OCI-LY7 (cell line): Measurements from ENCODE around the gene MAPKAPK3. TPM values are rescaled to one million over a fixed set of nuclear protein-coding genes. Genes with fewer than 3 reads are reported as not detected.

Experiments
- BruUV-seq: library from RNA; stranded (reverse); fragments of 400-500 nt; replicated peaks from 2 replicates; lab custom pipeline; 2021; lab: Mats Ljungman, UMichigan
- CTCF ChIA-PET: fragments of 300-600 bp; sonication (Branson Sonifier 250); formaldehyde crosslinking; loops from one replicate; lab custom pipeline; 2022; ENCODE audit warnings: antibody characterized with exemption; ENCODE audit not compliant: unreplicated experiment; lab: Charles Lee
- POLR2A ChIA-PET: fragments of 300-600 bp; sonication (Branson Sonifier 250); formaldehyde crosslinking; loops from one replicate; lab custom pipeline; 2022; ENCODE audit warnings: antibody characterized with exemption; lab: Charles Lee
- DNase-seq: peaks from one replicate; pipeline ENCODE4 v3.0.0-alpha.2; 2015; ENCODE audit warnings: low spot score
- H2AFZ ChIP-seq: fragments of 200-600 bp; sonication (generic), shearing (Covaris generic); 2 replicates; pipeline ENCODE4 v1.6.1; 2014; ENCODE audit warnings: mild to moderate bottlenecking, antibody characterized with exemption, low read length, moderate library complexity
- H3K27ac ChIP-seq: fragments of 200-600 bp; sonication (generic); 2 replicates; pipeline ENCODE4 v1.5.1; 2014; ENCODE audit warnings: mixed run types, low read depth, mild to moderate bottlenecking, moderate library complexity, low read length, inconsistent platforms; ENCODE audit not compliant: poor library complexity, severe bottlenecking
- H3K36me3 ChIP-seq: fragments of 200-600 bp; sonication (generic); 2 replicates; pipeline ENCODE4 v1.6.1; 2014; ENCODE audit warnings: mild to moderate bottlenecking, antibody characterized with exemption, low read length, moderate library complexity, mixed read lengths; ENCODE audit not compliant: insufficient read depth
- H3K4me1 ChIP-seq: fragments of 200-600 bp; sonication (generic); 2 replicates; pipeline ENCODE4 v1.5.1; 2014; ENCODE audit warnings: mild to moderate bottlenecking, low read length; ENCODE audit not compliant: insufficient read depth, poor library complexity, severe bottlenecking
- H3K4me2 ChIP-seq: fragments of 200-600 bp; sonication (generic); 2 replicates; pipeline ENCODE4 v1.6.1; 2014; ENCODE audit warnings: mild to moderate bottlenecking, low read length
- H3K4me3 ChIP-seq: fragments of 200-600 bp; sonication (generic); 2 replicates; pipeline ENCODE4 v1.5.1; 2014; ENCODE audit warnings: mild to moderate bottlenecking, low read depth, low read length; ENCODE audit not compliant: poor library complexity, severe bottlenecking
- H3K79me2 ChIP-seq: fragments of 200-600 bp; sonication (generic); 2 replicates; pipeline ENCODE4 v1.6.1; 2016; ENCODE audit warnings: low read depth, mild to moderate bottlenecking, low read length, moderate library complexity, mixed read lengths; ENCODE audit not compliant: insufficient read depth
- H3K9me2 ChIP-seq: fragments of 200-600 bp; sonication (generic); 2 replicates; pipeline ENCODE4 v1.6.1; 2016; ENCODE audit warnings: mild to moderate bottlenecking, low read length, mixed read lengths; ENCODE audit not compliant: insufficient read depth
- H3K9me3 ChIP-seq: fragments of 200-600 bp; sonication (generic); 2 replicates; pipeline ENCODE4 v1.6.1; 2014; ENCODE audit warnings: mild to moderate bottlenecking, mixed run types, low read length, mixed read lengths
- H4K20me1 ChIP-seq: fragments of 200-600 bp; sonication (generic); 2 replicates; pipeline ENCODE4 v1.6.1; 2014; ENCODE audit warnings: mild to moderate bottlenecking, antibody characterized with exemption, low read length, moderate library complexity, mixed read lengths; ENCODE audit not compliant: insufficient read depth
- EZH2phosphoT487 ChIP-seq: fragments of 200-600 bp; sonication (generic); IDR thresholded peaks from 2 replicates; pipeline ENCODE4 v1.6.1; 2018; ENCODE audit warnings: low read depth, borderline replicate concordance, mild to moderate bottlenecking, mixed run types, antibody characterized with exemption, low read length, moderate library complexity, mixed read lengths
- intact Hi-C: fragments of 100-400 bp; cut with micrococcal nuclease; formaldehyde crosslinking; loops from one replicate; pipeline ENCODE4 v1.10.0; 2022; ENCODE audit not compliant: unreplicated experiment
- total RNA-seq, 2 experiments: library from RNA; depleted of rRNA in 1 of 2; stranded (reverse); fragments of >200 nt in 1 of 2; shearing (Covaris generic) in 1 of 2; gene quantifications; 2 replicates each; pipeline ENCODE4 v1.2.3, GENCODE V29; 2014 to 2022
- TF ChIP-seq, protein P1 (sequence below): fragments of 200-600 bp; sonication (generic); conservative IDR thresholded peaks from 2 replicates; pipeline ENCODE4 v1.5.1; 2014; ENCODE audit warnings: mild to moderate bottlenecking, antibody characterized with exemption, low read length, moderate library complexity, mixed read lengths

MAPKAPK3 gene
- total RNA-seq, 2 experiments from 2014 or later: 17.5 to 25.2 TPM

DNA sequence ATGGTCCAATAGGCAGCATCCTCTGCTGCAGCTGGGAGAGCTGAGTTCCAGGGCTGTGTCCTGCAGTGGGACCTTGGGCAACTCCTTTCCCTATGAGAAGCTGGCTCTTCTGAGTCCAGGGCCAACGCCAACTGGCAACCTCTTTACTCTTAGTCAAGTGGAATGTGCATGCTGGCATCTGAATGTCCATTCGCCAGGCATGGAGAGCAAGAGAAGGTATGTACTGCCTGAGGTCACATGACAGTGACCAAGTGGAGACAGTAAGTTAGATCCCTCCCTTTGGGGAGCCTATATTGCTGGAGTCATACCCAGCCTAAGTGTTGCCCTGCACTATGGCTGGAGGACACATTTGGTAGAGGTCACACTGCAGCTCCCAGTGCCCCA, 35.5 kb upstream of the MAPKAPK3 start:
- H3K4me3 ChIP-seq: no peak overlapping the region
- H3K4me1 ChIP-seq: no peaks in the 10 kb centered on the region
- no TSS peak for BruUV-seq
- H4K20me1 ChIP-seq: no peaks in the 10 kb centered on the region
- TF ChIP-seq, protein P1, sequence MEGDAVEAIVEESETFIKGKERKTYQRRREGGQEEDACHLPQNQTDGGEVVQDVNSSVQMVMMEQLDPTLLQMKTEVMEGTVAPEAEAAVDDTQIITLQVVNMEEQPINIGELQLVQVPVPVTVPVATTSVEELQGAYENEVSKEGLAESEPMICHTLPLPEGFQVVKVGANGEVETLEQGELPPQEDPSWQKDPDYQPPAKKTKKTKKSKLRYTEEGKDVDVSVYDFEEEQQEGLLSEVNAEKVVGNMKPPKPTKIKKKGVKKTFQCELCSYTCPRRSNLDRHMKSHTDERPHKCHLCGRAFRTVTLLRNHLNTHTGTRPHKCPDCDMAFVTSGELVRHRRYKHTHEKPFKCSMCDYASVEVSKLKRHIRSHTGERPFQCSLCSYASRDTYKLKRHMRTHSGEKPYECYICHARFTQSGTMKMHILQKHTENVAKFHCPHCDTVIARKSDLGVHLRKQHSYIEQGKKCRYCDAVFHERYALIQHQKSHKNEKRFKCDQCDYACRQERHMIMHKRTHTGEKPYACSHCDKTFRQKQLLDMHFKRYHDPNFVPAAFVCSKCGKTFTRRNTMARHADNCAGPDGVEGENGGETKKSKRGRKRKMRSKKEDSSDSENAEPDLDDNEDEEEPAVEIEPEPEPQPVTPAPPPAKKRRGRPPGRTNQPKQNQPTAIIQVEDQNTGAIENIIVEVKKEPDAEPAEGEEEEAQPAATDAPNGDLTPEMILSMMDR: no peak
- H3K27ac ChIP-seq: no peak overlapping the region
- no peak for DNase-seq
- intact Hi-C loops: no loop called here
- no peaks in the 10 kb centered on the region for H3K79me2 ChIP-seq
- no peaks in the 10 kb centered on the region for H3K36me3 ChIP-seq
- CTCF ChIA-PET: no interaction called here
- no peak overlapping the region for H3K4me2 ChIP-seq
- no peaks in the 10 kb centered on the region for H3K9me3 ChIP-seq
- no peak overlapping the region for H2AFZ ChIP-seq
- H3K9me2 ChIP-seq: no peaks in the 10 kb centered on the region
- POLR2A ChIA-PET: interaction anchor here (1.1 kb wide), 1 partner anchor 13 kb away, joined by 3 read pairs; no protein-coding TSS in a partner anchor

DNA sequence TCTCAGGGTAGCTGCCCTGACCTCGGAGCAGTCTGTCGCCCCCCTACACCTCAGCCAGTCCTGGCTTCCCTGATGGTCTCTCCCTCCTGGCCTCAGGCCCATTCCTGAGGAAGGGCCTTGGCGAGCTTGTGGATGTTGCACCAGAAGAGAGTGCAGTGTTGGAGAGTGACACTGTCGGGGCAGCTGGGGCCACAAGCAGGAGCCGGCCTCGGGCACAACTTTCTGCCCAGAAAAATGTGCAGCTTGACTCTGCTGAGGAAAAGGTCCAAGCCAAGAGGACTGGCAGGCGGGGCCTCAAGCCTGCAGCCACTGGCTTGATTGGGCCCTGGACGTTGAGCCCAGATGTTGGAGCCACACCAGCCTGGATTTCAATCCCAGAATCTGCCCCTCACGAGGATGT, 34.9 kb upstream of the MAPKAPK3 start:
- TF ChIP-seq, protein P1: no peak
- TF ChIP-seq EZH2phosphoT487: no peak
- ChIA-PET CTCF (no interaction called here), POLR2A (no interaction called here)
- no peak overlapping the region for H2AFZ ChIP-seq
- no peak overlapping the region for H3K4me2 ChIP-seq
- H3K36me3 ChIP-seq: no peaks in the 10 kb centered on the region
- intact Hi-C loops: no loop called here
- no peaks in the 10 kb centered on the region for H3K4me1 ChIP-seq
- no peaks in the 10 kb centered on the region for H3K9me3 ChIP-seq
- no peak for DNase-seq
- H3K9me2 ChIP-seq: no peaks in the 10 kb centered on the region
- no peak overlapping the region for H3K27ac ChIP-seq
- BruUV-seq: no TSS peak
- H4K20me1 ChIP-seq: no peaks in the 10 kb centered on the region
- H3K79me2 ChIP-seq: no peaks in the 10 kb centered on the region
- H3K4me3 ChIP-seq: no peak overlapping the region

DNA sequence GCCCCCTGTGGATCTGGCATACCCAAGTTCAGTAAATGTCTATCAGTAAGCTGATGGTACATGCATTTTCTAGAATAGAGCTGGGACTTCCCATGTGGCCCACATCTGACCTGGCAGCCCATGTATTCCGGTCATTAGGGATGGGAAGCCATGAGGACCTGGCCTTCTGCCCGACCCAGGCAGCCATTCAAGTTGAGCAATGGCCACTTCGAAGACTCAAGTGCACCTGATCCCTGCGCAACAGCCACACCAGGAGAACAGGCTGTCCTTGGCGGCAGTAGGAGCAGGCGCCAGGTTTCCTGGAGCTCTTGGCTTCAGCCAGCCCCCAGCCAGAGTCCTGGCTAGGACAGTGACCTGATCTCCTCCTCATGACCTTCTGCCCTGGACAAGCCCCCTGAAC, 33.1 kb upstream of the MAPKAPK3 start:
- ChIA-PET CTCF (no interaction called here), POLR2A (no interaction called here)
- no peak for TF ChIP-seq EZH2phosphoT487
- TF ChIP-seq, protein P1: no peak
- DNase-seq: no peak
- Histone ChIP-seq H3K9me2 (no peaks in the 10 kb centered on the region), H3K79me2 (no peaks in the 10 kb centered on the region), H2AFZ (no peak overlapping the region), H3K9me3 (no peaks in the 10 kb centered on the region), H3K4me2 (no peak overlapping the region), H3K4me1 (no peaks in the 10 kb centered on the region), H3K27ac (no peak overlapping the region), H4K20me1 (no peaks in the 10 kb centered on the region), H3K4me3 (no peak overlapping the region), H3K36me3 (no peaks in the 10 kb centered on the region)
- intact Hi-C loops: no loop called here
- BruUV-seq: no TSS peak
